RWPE1 (cell line): ENCODE results near the gene TRMT2B.

Source experiments
- CTCF ChIA-PET: fragments of 350-600 bp; sonication (Branson Sonifier 250); formaldehyde crosslinking; extraction: SDS; loops from one replicate; lab custom pipeline; 2021; lab: Yijun Ruan, JAX
- POLR2A ChIA-PET: fragments of 400-600 bp; formaldehyde crosslinking; extraction: SDS; loops from one replicate; lab custom pipeline; 2020; ENCODE audit warnings: antibody characterized with exemption; ENCODE audit not compliant: low non-redundant PET; lab: Yijun Ruan, JAX
- DNase-seq: peaks from one replicate; pipeline ENCODE4 v3.0.0; 2012; ENCODE audit warnings: low spot score
- H3K27ac ChIP-seq: fragments of 450-650 bp; 2 replicates; pipeline ENCODE4 v1.5.1; 2017
- CTCF ChIP-seq: fragments of 450-650 bp; conservative IDR thresholded peaks from 2 replicates; pipeline ENCODE4 v1.5.1; 2017; ENCODE audit warnings: low read depth, mild to moderate bottlenecking

The TRMT2B gene, protein sequence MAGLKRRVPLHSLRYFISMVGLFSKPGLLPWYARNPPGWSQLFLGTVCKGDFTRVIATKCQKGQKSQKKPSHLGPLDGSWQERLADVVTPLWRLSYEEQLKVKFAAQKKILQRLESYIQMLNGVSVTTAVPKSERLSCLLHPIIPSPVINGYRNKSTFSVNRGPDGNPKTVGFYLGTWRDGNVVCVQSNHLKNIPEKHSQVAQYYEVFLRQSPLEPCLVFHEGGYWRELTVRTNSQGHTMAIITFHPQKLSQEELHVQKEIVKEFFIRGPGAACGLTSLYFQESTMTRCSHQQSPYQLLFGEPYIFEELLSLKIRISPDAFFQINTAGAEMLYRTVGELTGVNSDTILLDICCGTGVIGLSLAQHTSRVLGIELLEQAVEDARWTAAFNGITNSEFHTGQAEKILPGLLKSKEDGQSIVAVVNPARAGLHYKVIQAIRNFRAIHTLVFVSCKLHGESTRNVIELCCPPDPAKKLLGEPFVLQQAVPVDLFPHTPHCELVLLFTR

GRCh38 chrX:101051549-101052302 lies at the start of gene TRMT2B:
TRMT2B (minus strand) TSS chrX:101052111; CDS start chrX:101042289, 9,822 bp downstream.
- H3K27ac ChIP-seq: peak within 1 kb of the TSS; percentile 87
- DNase-seq: peak; percentile 75
- ChIA-PET CTCF (no interaction called here), POLR2A (no interaction called here)
- no peak for TF ChIP-seq CTCF

- no peak for TF ChIP-seq CTCF
- POLR2A ChIA-PET: interaction anchor here (0.6 kb wide), 1 partner anchor 50 kb away, joined by 3 read pairs; no protein-coding TSS in a partner anchor
- CTCF ChIA-PET: interaction anchor here (0.7 to 1.0 kb wide), 2 partner anchors 308 to 726 kb away, joined by 3 read pairs; no protein-coding TSS in a partner anchor
- H3K27ac ChIP-seq: peak within 1 kb of the TSS; percentile 52
- DNase-seq: peak; percentile 94
These were observed 45.9 kb upstream of the TRMT2B start, which contains the start of gene CENPI for GRCh38 chrX:101097546-101098453. CENPI (plus strand) TSS chrX:101098204; CDS start chrX:101101071, 2,867 bp downstream.

- ChIA-PET POLR2A (no interaction called here), CTCF (interaction anchor here (0.6 kb wide), 1 partner anchor 31 kb away, joined by 3 read pairs; no protein-coding TSS in a partner anchor)
- no peak for DNase-seq
- TF ChIP-seq CTCF: no peak
- H3K27ac ChIP-seq: no peak overlapping the region
These were observed 39.9 kb upstream of the TRMT2B start for GRCh38 chrX:101091817-101092216.

DNA sequence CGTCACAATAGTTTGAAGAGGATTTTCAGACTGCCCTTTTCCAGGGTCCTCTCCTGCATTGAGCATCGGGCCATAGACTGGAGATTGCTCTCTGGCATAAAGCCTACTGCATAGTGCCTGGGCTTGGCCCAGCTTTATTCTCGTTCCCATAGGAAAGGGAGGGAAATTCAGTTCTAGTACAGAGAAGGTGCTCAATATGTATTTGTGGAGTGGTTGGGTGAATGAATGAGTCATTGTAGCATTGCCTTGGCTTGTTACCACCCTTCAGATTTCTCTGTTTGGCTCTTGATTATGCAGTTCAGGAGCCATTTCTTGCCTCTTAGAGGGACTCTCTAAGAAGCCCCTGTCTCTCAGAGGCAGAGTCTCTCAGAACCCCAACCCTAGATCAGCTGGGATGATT lies 29.3 kb upstream of the TRMT2B start:
- ChIA-PET CTCF (no interaction called here), POLR2A (no interaction called here)
- no peak overlapping the region for H3K27ac ChIP-seq
- no peak for TF ChIP-seq CTCF
- no peak for DNase-seq

DNA sequence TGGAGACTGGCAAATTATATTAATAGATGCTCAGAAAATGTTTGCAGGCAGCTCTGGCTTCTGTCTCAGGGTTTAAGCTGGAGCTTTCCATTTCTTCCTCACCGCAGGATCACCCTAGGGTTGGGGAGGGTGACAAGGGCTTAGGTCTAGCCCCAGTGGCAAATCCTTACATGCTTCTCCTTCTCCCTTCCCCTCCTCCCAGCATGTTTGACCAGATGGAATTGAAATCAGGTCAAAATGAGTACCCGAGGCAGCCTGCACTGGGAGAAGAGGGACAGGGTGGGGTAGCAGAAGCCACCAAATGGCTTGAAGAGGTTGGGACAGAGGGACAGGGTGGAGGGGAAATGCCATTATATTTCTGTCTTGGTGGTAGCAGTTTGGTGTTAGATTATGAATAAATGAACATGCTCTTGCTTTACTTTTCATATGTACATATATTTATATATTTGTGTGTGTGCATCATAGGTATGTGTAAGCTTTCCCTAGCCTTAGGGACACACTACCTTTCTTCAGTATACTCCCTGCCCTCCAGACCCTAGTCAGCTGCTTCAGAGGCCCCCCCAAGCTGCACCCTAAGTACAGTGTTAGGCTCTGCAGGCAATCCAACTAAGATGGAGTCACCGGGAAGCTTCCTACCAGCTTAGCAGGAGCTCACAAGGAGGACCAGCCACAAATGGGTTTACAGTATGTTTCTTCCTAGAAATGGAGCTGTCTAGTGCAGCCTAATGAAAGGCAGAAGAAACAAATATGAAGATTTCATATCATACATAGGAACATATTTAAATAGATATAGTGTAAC lies 28.6 kb upstream of the TRMT2B start:
- POLR2A ChIA-PET: no interaction called here
- TF ChIP-seq CTCF: no peak

More for the DNA sequence above, 28.6 kb upstream of the TRMT2B start:
- CTCF ChIA-PET: no interaction called here
- no peak overlapping the region for H3K27ac ChIP-seq
- no peak for DNase-seq
